ENCODE data around the gene POLR3H. TPM values are rescaled to one million over a fixed set of nuclear protein-coding genes. Genes with fewer than 3 reads are reported as not detected.

The POLR3H gene
- polyA plus RNA-seq, 1 donor (not counting 4 experiments of a cell fraction or from before 2014, with no cell fraction given): 44.7 TPM

- TF ChIP-seq CTCF (optimal IDR thresholded peaks at IDR 0.05 in 1 of 3, IDR thresholded peaks at IDR 0.05 in 1 of 3, conservative IDR thresholded peaks at IDR 0.05 in 1 of 3; ENCODE audit: extremely low read depth in 1 of 3, insufficient read depth in 2 of 3, low read length in 3 of 3): no peak
- no peak for TF ChIP-seq EZH2 (IDR thresholded peaks at IDR 0.05; ENCODE audit: low read length)
- Histone ChIP-seq H3K4me3 (ENCODE audit: control insufficient read depth in 2 of 3, extremely low read depth in 1 of 3, insufficient read depth in 2 of 3, low read depth in 1 of 3, low read length in 3 of 3) (no peak overlapping the region), H3K4me1 (ENCODE audit: control insufficient read depth, extremely low read depth, insufficient read depth, low read length) (peaks cover 9% of the 10 kb centered on the region), H3K27me3 (ENCODE audit: control insufficient read depth, extremely low read depth, insufficient read depth, low read length) (no peaks in the 10 kb centered on the region), H3K4me2 (ENCODE audit: control insufficient read depth, extremely low read depth, insufficient read depth, low read depth, low read length) (peak overlapping the region; percentile 13), H3K27ac (ENCODE audit: control insufficient read depth, insufficient read depth, low read length) (no peak overlapping the region), H3K36me3 (ENCODE audit: control insufficient read depth in 2 of 2, extremely low read depth in 1 of 2, insufficient read depth in 2 of 2, low read length in 2 of 2) (peaks cover 14 to 15% of the 10 kb centered on the region in 2 experiments), H3K79me2 (ENCODE audit: control insufficient read depth, insufficient read depth, low read length) (peaks cover 52% of the 10 kb centered on the region), H3K9me3 (ENCODE audit: control insufficient read depth, low read depth, low read length) (no peaks in the 10 kb centered on the region), H4K20me1 (ENCODE audit: control insufficient read depth, extremely low read depth, insufficient read depth, low read length) (peaks cover 4% of the 10 kb centered on the region), H3K9ac (ENCODE audit: control insufficient read depth, extremely low read depth, insufficient read depth, low read length) (no peak overlapping the region), H3K9me1 (ENCODE audit: control insufficient read depth, extremely low read depth, insufficient read depth, low read length) (peaks cover 2% of the 10 kb centered on the region), H2AFZ (ENCODE audit: control insufficient read depth, low read length) (no peak overlapping the region)
- dilution Hi-C loops (cut with MboI; ENCODE audit: extremely low pct_ligation_motif_present, low sequenced_read_pairs): no loop called here
- DNase-seq (ENCODE audit: low read depth, low spot score) (no peak), FAIRE-seq (no peak)
Observed at GRCh38 chr22:41541484-41541883, 2.8 kb downstream of the POLR3H start.

- Histone ChIP-seq H4K20me1 (ENCODE audit: control insufficient read depth, extremely low read depth, insufficient read depth, low read length) (peaks cover 4% of the 10 kb centered on the region), H3K4me2 (ENCODE audit: control insufficient read depth, extremely low read depth, insufficient read depth, low read depth, low read length) (no peak overlapping the region), H3K9me3 (ENCODE audit: control insufficient read depth, low read depth, low read length) (no peaks in the 10 kb centered on the region), H3K27ac (ENCODE audit: control insufficient read depth, insufficient read depth, low read length) (no peak overlapping the region), H3K4me3 (ENCODE audit: control insufficient read depth in 2 of 3, extremely low read depth in 1 of 3, insufficient read depth in 2 of 3, low read depth in 1 of 3, low read length in 3 of 3) (no peak overlapping the region), H3K36me3 (ENCODE audit: control insufficient read depth in 2 of 2, extremely low read depth in 1 of 2, insufficient read depth in 2 of 2, low read length in 2 of 2) (peaks cover 14 to 15% of the 10 kb centered on the region in 2 experiments), H3K9me1 (ENCODE audit: control insufficient read depth, extremely low read depth, insufficient read depth, low read length) (peaks cover 2% of the 10 kb centered on the region), H3K4me1 (ENCODE audit: control insufficient read depth, extremely low read depth, insufficient read depth, low read length) (peaks cover 9% of the 10 kb centered on the region), H3K79me2 (ENCODE audit: control insufficient read depth, insufficient read depth, low read length) (peaks cover 52% of the 10 kb centered on the region), H3K9ac (ENCODE audit: control insufficient read depth, extremely low read depth, insufficient read depth, low read length) (no peak overlapping the region), H2AFZ (ENCODE audit: control insufficient read depth, low read length) (no peak overlapping the region), H3K27me3 (ENCODE audit: control insufficient read depth, extremely low read depth, insufficient read depth, low read length) (no peaks in the 10 kb centered on the region)
- dilution Hi-C loops (cut with MboI; ENCODE audit: extremely low pct_ligation_motif_present, low sequenced_read_pairs): no loop called here
- TF ChIP-seq EZH2 (IDR thresholded peaks at IDR 0.05; ENCODE audit: low read length): no peak
- no peak for TF ChIP-seq CTCF (optimal IDR thresholded peaks at IDR 0.05 in 1 of 3, IDR thresholded peaks at IDR 0.05 in 1 of 3, conservative IDR thresholded peaks at IDR 0.05 in 1 of 3; ENCODE audit: extremely low read depth in 1 of 3, insufficient read depth in 2 of 3, low read length in 3 of 3)
- FAIRE-seq (no peak), DNase-seq (ENCODE audit: low read depth, low spot score) (no peak)
Observed at GRCh38 chr22:41540365-41540764, 3.9 kb downstream of the POLR3H start.
